GM10266 (cell line): ENCODE data around the gene SLC38A9.

Source experiments
- DNase-seq: peaks from one replicate; pipeline ENCODE4 v3.0.0; 2012; ENCODE audit errors: extremely low spot score
- CTCF ChIP-seq: IDR thresholded peaks from 2 replicates; pipeline ENCODE4 v1.5.1; 2012; ENCODE audit warnings: mild to moderate bottlenecking, low read depth; ENCODE audit not compliant: control insufficient read depth, insufficient read depth; ENCODE audit errors: missing control alignments

SLC38A9 gene

GRCh38 chr5:55597014-55597981 lies 114.8 kb downstream of the SLC38A9 start:
- no peak for TF ChIP-seq CTCF
- no peak for DNase-seq

DNA sequence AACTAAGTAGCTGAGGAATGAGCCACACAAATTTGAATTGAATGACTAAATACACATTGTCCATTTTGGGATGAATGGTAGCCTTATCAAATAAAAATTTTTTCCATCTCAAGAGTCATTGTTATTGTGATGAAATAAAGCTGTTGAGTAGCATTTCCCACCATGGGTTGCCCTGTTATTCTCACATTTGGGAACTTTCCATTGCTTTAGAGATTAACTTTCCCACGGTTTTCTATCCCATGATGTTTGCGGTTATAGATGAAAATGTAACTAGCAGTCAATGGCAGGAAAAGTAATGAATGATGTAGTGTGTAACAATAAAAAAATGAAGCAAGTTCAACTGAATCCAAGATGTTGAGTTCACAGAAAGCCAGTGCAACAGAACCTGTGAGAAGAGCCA lies 117.5 kb downstream of the SLC38A9 start:
- no peak for TF ChIP-seq CTCF
- no peak for DNase-seq

GRCh38 chr5:55593115-55593472 lies 119.0 kb downstream of the SLC38A9 start:
- DNase-seq, result no peak
- TF ChIP-seq CTCF, result no peak

DNA sequence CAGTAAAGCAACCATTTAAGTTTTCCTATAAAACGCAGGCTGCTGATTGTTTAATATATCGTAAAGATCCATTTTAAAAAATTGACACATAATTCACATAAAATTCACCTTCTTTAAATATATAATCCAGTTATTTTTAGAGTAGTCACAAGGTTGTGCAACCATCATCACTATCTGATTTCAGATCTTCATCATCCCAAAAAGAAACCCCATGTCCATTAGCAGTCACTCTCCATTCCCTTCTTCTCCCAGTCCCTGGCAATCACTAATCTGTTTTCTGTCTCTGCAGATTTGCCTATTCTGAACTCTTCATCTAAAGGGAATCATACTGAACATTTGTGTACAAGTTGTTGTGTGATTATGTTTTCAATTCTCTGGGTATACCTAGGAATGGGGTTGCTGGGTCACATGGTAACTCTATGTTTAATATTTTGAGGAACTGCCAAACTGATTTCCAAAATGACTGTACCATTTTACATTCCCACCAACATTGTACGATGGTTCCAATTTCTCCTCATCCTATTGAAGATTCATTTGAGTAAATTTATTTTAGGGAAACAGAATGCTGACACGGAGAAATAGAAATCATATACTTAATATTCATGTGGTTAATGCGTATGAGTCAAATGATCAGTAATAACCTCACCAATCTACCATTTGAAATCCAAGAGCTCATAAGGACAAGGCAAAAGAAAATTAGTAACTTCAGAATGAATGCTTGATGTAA lies 119.6 kb downstream of the SLC38A9 start:
- no peak for DNase-seq
- no peak for TF ChIP-seq CTCF

DNA sequence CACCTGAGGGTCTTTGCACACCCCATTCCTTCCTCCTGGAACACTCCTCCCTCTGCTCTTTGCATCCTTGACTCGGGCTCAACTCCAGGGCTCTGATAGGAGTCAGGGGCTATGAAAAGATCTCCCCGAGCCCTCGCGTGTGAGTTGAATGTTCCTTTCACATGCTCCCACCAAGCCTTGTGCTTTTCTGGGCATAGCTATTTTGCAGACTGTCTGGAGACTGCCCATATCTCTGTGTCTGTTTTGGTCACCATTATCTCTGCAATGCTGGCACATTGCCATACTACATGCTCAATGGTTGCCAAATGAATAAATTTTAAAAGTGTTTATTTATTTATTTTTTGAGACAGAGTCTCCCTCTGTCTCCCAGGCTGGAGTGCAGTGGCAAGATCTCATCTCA lies 120.4 kb downstream of the SLC38A9 start:
- no peak for DNase-seq
- no peak for TF ChIP-seq CTCF

DNA sequence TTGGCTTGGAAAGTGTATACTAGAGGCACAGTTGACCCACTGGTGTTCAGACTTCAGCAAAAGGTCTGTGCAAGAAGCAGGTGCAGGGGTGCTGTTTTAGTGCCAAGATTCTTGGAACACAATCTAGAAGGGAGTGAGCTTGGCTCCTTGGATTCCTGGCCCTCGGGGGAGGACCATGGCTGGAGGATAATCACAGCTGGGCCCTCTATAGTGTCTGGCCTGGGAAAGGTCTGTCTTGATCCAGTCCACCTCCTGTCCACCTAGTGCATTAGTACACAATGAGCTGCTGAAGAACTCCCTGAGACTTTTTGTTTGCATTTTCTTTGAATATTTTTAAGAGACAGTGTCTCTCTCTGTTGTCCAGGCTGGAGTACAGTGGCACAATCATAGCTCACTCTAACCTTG lies 126.9 kb downstream of the SLC38A9 start:
- DNase-seq, result no peak
- TF ChIP-seq CTCF, result no peak
